Peyer's patch (tissue), 4 donors: Measurements from ENCODE around the gene LSR.

Experiments
- POLR2A ChIP-seq, 2 donors: fragments of 450-650 bp; IDR thresholded peaks; one replicate each; pipeline ENCODE4 v1.5.1; 2017; ENCODE audit warnings: antibody characterized with exemption in 2 of 2, mild to moderate bottlenecking in 2 of 2, moderate library complexity in 2 of 2
- TF ChIP-seq, protein P1 (sequence below), 6 experiments: fragments of 450-650 bp in 4 of 6; fragments of 200-600 bp in 2 of 6; sonication (generic) in 1 of 6; IDR thresholded peaks; one replicate each; pipeline ENCODE4 v1.5.1; 2017 to 2019; ENCODE audit warnings: antibody characterized with exemption in 6 of 6, mild to moderate bottlenecking in 3 of 6, moderate library complexity in 1 of 6

DNA sequence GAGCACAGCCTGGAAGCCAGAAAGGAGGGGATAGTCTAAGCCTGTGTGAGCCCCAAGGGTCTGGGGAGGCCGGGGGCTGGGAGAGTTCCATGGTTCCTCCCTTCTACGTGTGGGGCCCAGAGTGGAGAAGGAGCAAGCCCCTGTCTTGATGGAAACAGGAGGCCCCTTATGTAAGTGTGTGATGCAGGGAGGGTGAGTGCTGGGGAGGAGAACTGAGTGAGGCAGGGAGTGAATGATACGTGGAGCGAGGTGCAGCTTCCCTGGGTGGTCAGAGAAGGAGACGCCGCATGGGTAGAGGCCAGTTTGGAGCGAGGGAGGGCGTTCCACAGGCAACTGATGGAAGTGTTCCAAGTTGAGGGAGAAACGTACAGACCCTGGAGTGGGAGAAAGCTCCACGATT lies 59.1 kb downstream of the LSR start:
- TF ChIP-seq, protein P1, sequence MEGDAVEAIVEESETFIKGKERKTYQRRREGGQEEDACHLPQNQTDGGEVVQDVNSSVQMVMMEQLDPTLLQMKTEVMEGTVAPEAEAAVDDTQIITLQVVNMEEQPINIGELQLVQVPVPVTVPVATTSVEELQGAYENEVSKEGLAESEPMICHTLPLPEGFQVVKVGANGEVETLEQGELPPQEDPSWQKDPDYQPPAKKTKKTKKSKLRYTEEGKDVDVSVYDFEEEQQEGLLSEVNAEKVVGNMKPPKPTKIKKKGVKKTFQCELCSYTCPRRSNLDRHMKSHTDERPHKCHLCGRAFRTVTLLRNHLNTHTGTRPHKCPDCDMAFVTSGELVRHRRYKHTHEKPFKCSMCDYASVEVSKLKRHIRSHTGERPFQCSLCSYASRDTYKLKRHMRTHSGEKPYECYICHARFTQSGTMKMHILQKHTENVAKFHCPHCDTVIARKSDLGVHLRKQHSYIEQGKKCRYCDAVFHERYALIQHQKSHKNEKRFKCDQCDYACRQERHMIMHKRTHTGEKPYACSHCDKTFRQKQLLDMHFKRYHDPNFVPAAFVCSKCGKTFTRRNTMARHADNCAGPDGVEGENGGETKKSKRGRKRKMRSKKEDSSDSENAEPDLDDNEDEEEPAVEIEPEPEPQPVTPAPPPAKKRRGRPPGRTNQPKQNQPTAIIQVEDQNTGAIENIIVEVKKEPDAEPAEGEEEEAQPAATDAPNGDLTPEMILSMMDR (IDR thresholded peaks at IDR 0.05): no peak
- no peak for TF ChIP-seq POLR2A (IDR thresholded peaks at IDR 0.05)
